Measurements from ENCODE around the gene MED15.

GRCh38 chr22:20619045-20619892 lies 111.9 kb downstream of the MED15 start:
- TF ChIP-seq MAX (IDR thresholded peaks at IDR 0.05), result no peak
- TF ChIP-seq ZC3H11A (IDR thresholded peaks at IDR 0.05), result no peak

All from A549 (cell line).